GM18520 (cell line): ENCODE measurements around the gene GSK3B.

Experiments
- ATAC-seq: cut with Tn5 transposase; IDR thresholded peaks from one replicate; pipeline ENCODE4 v1.9.1; 2021; ENCODE audit not compliant: unreplicated experiment

GSK3B gene

GRCh38 chr3:119885746-119886530 lies 208.3 kb downstream of the GSK3B start:
- ATAC-seq, result no peak

- ATAC-seq, result no peak
Observed at GRCh38 chr3:119884161-119884557, 210.1 kb downstream of the GSK3B start.

GRCh38 chr3:119883461-119884160 lies 210.6 kb downstream of the GSK3B start:
- ATAC-seq, result no peak

GRCh38 chr3:119880966-119881365 lies 213.3 kb downstream of the GSK3B start:
- no peak for ATAC-seq

- no peak for ATAC-seq
Observed at GRCh38 chr3:119873646-119874045, 220.6 kb downstream of the GSK3B start.

GRCh38 chr3:119872773-119873172 lies 221.5 kb downstream of the GSK3B start:
- ATAC-seq, result no peak

- ATAC-seq, result no peak
Observed at GRCh38 chr3:119871571-119871970, 222.7 kb downstream of the GSK3B start.

GRCh38 chr3:119870512-119870911 lies 223.7 kb downstream of the GSK3B start:
- no peak for ATAC-seq

- no peak for ATAC-seq
Observed at GRCh38 chr3:119864476-119864875, 229.8 kb downstream of the GSK3B start.

- no peak for ATAC-seq
Observed at GRCh38 chr3:119862616-119863015, 231.6 kb downstream of the GSK3B start.

- ATAC-seq, result no peak
Observed at GRCh38 chr3:119861681-119862080, 232.6 kb downstream of the GSK3B start.

- no peak for ATAC-seq
Observed at GRCh38 chr3:119859728-119860127, 234.5 kb downstream of the GSK3B start.

- no peak for ATAC-seq
Observed at GRCh38 chr3:119858957-119859356, 235.3 kb downstream of the GSK3B start.

- no peak for ATAC-seq
Observed at GRCh38 chr3:119856695-119857094, 237.6 kb downstream of the GSK3B start.

GRCh38 chr3:119849126-119849525 lies 245.1 kb downstream of the GSK3B start:
- ATAC-seq, result no peak

GRCh38 chr3:119841808-119842471 lies 252.3 kb downstream of the GSK3B start:
- ATAC-seq, result no peak

GRCh38 chr3:119835556-119835955 lies 258.7 kb downstream of the GSK3B start:
- ATAC-seq, result no peak

GRCh38 chr3:119834754-119835370 lies 259.4 kb downstream of the GSK3B start:
- ATAC-seq, result peak; percentile 35

GRCh38 chr3:119831941-119832371 lies 262.3 kb downstream of the GSK3B start:
- ATAC-seq, result no peak

GRCh38 chr3:119831022-119831421 lies 263.2 kb downstream of the GSK3B start:
- ATAC-seq, result no peak

- ATAC-seq, result no peak
Observed at GRCh38 chr3:119829420-119829819, 264.8 kb downstream of the GSK3B start.
